DOHH2 (cell line): ENCODE results near the gene PHETA2.

Experiments
- EZH2phosphoT487 ChIP-seq: fragments of 200-600 bp; sonication (generic); IDR thresholded peaks from 2 replicates; pipeline ENCODE4 v1.6.1; 2017; ENCODE audit warnings: borderline replicate concordance, mild to moderate bottlenecking, antibody characterized with exemption, low read length, moderate library complexity, mixed read lengths
- TF ChIP-seq, protein P1 (sequence below): fragments of 200-600 bp; sonication (generic); IDR thresholded peaks from one replicate; pipeline ENCODE4 v1.5.1; 2014; ENCODE audit warnings: antibody characterized with exemption, mild to moderate bottlenecking, low read depth, low read length; ENCODE audit not compliant: poor library complexity, severe bottlenecking

DNA sequence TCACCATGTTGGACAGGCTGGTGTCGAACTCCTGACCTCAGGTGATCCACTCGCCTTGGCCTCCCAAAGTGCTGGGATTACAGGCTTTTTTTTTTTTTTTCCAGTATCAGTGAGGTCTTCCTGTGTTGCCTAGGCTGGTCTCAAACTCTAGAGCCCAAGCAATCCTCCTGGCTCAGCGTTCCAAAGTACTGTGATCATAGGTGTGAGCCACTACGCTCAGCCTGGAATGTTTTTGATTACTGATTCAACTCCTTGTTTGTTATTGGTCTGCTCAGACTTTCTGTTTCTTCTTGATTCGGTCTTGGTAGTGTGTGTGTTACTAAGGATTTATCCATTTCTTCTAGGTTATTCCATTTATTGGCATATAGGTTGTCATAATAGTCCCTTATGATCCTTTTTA is 34.8 kb upstream of the PHETA2 start:
- TF ChIP-seq EZH2phosphoT487 = no peak
- TF ChIP-seq, protein P1, sequence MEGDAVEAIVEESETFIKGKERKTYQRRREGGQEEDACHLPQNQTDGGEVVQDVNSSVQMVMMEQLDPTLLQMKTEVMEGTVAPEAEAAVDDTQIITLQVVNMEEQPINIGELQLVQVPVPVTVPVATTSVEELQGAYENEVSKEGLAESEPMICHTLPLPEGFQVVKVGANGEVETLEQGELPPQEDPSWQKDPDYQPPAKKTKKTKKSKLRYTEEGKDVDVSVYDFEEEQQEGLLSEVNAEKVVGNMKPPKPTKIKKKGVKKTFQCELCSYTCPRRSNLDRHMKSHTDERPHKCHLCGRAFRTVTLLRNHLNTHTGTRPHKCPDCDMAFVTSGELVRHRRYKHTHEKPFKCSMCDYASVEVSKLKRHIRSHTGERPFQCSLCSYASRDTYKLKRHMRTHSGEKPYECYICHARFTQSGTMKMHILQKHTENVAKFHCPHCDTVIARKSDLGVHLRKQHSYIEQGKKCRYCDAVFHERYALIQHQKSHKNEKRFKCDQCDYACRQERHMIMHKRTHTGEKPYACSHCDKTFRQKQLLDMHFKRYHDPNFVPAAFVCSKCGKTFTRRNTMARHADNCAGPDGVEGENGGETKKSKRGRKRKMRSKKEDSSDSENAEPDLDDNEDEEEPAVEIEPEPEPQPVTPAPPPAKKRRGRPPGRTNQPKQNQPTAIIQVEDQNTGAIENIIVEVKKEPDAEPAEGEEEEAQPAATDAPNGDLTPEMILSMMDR = no peak
